Loucy (cell line): Measurements from ENCODE around the gene SMURF1.

Source experiments
- H2AFZ ChIP-seq: fragments of 200-600 bp; sonication (generic); 2 replicates; pipeline ENCODE4 v1.6.0; 2016; ENCODE audit warnings: antibody characterized with exemption, mild to moderate bottlenecking, low read length, moderate library complexity
- H3F3A ChIP-seq: fragments of 200-600 bp; 2 replicates; pipeline ENCODE4 v1.6.0; 2016; ENCODE audit warnings: antibody characterized with exemption, low read depth, mild to moderate bottlenecking
- H3K27me3 ChIP-seq: fragments of 200-600 bp; sonication (generic); 2 replicates; pipeline ENCODE4 v1.6.1; 2014; ENCODE audit warnings: low read length, mild to moderate bottlenecking; ENCODE audit not compliant: insufficient read depth, poor library complexity, severe bottlenecking
- H3K36me3 ChIP-seq: fragments of 200-600 bp; sonication (generic); 2 replicates; pipeline ENCODE4 v1.6.1; 2016; ENCODE audit warnings: low read length; ENCODE audit not compliant: insufficient read depth
- H3K4me1 ChIP-seq: fragments of 200-600 bp; sonication (generic); 2 replicates; pipeline ENCODE4 v1.5.1; 2014; ENCODE audit warnings: low read length, mild to moderate bottlenecking; ENCODE audit not compliant: insufficient read depth, poor library complexity, severe bottlenecking
- H3K4me2 ChIP-seq: fragments of 200-600 bp; sonication (generic); 2 replicates; pipeline ENCODE4 v1.6.0; 2014; ENCODE audit warnings: antibody characterized with exemption, low read length, low read depth, mild to moderate bottlenecking; ENCODE audit not compliant: poor library complexity, severe bottlenecking
- H3K4me3 ChIP-seq: fragments of 200-600 bp; sonication (generic); 2 replicates; pipeline ENCODE4 v1.5.1; 2014; ENCODE audit warnings: low read length, mild to moderate bottlenecking, mixed read lengths; ENCODE audit not compliant: poor library complexity, severe bottlenecking
- H3K79me2 ChIP-seq: fragments of 200-600 bp; sonication (generic); 2 replicates; pipeline ENCODE4 v1.6.1; 2014; ENCODE audit warnings: low read length; ENCODE audit not compliant: insufficient read depth
- H3K9ac ChIP-seq: fragments of 200-600 bp; sonication (generic); 2 replicates; pipeline ENCODE4 v1.6.0; 2014; ENCODE audit warnings: mild to moderate bottlenecking, low read depth, low read length, moderate library complexity; ENCODE audit not compliant: poor library complexity, severe bottlenecking
- H3K9me2 ChIP-seq: fragments of 200-600 bp; sonication (generic); replicated peaks from 2 replicates; pipeline ENCODE4 v1.6.1; 2016; ENCODE audit warnings: low read depth, low read length, mixed read lengths
- H3K9me3 ChIP-seq: fragments of 200-600 bp; sonication (generic); 2 replicates; pipeline ENCODE4 v1.6.1; 2014; ENCODE audit warnings: mild to moderate bottlenecking, antibody characterized with exemption, low read length, low read depth; ENCODE audit not compliant: insufficient read depth
- H4K20me1 ChIP-seq: fragments of 200-600 bp; sonication (generic); 2 replicates; pipeline ENCODE4 v1.6.0; 2014; ENCODE audit warnings: antibody characterized with exemption, low read length, mild to moderate bottlenecking; ENCODE audit not compliant: insufficient read depth, poor library complexity, severe bottlenecking
- CTCF ChIP-seq: fragments of 200-600 bp; sonication (generic); conservative IDR thresholded peaks from 2 replicates; pipeline ENCODE4 v1.5.1; 2014; ENCODE audit warnings: mild to moderate bottlenecking, antibody characterized with exemption, low read length
- EZH2phosphoT487 ChIP-seq: fragments of 200-600 bp; IDR thresholded peaks from 2 replicates; pipeline ENCODE4 v1.6.1; 2018; ENCODE audit warnings: antibody characterized with exemption, mild to moderate bottlenecking, moderate library complexity, borderline replicate concordance

Gene SMURF1

GRCh38 chr7:99019523-99020412, 124.1 kb downstream of the SMURF1 start:
- Histone ChIP-seq H3K27me3 (no peaks in the 10 kb centered on the region), H4K20me1 (no peaks in the 10 kb centered on the region), H2AFZ (no peak overlapping the region), H3K79me2 (no peaks in the 10 kb centered on the region), H3K4me1 (no peaks in the 10 kb centered on the region), H3K4me3 (no peak overlapping the region), H3K36me3 (peaks cover 15% of the 10 kb centered on the region; the same call in 1 of the 2 replicates), H3K9ac (no peak overlapping the region), H3K9me3 (no peaks in the 10 kb centered on the region), H3F3A (no peaks in the 10 kb centered on the region), H3K9me2 (no peaks in the 10 kb centered on the region), H3K4me2 (no peak overlapping the region)
- no peak for TF ChIP-seq EZH2phosphoT487
- TF ChIP-seq CTCF: no peak

- Histone ChIP-seq H3K27me3 (no peaks in the 10 kb centered on the region), H3F3A (no peaks in the 10 kb centered on the region), H3K4me1 (no peaks in the 10 kb centered on the region), H3K9me3 (no peaks in the 10 kb centered on the region), H3K79me2 (no peaks in the 10 kb centered on the region), H3K9me2 (no peaks in the 10 kb centered on the region), H4K20me1 (no peaks in the 10 kb centered on the region), H3K4me2 (no peak overlapping the region), H3K36me3 (peaks cover 51% of the 10 kb centered on the region; the same call in 1 of the 2 replicates), H3K4me3 (no peak overlapping the region), H3K9ac (no peak overlapping the region), H2AFZ (no peak overlapping the region)
- TF ChIP-seq CTCF (no peak), EZH2phosphoT487 (no peak)
Measured at GRCh38 chr7:99016196-99016595, 127.7 kb downstream of the SMURF1 start.

- no peaks in the 10 kb centered on the region for H4K20me1 ChIP-seq
- no peak overlapping the region for H3K9ac ChIP-seq
- peaks cover 60% of the 10 kb centered on the region; the same call in 1 of the 2 replicates for H3K36me3 ChIP-seq
- H2AFZ ChIP-seq: no peak overlapping the region
- H3K4me2 ChIP-seq: no peak overlapping the region
- H3K9me2 ChIP-seq: no peaks in the 10 kb centered on the region
- no peaks in the 10 kb centered on the region for H3K4me1 ChIP-seq
- no peaks in the 10 kb centered on the region for H3K9me3 ChIP-seq
- H3K4me3 ChIP-seq: no peak overlapping the region
- TF ChIP-seq CTCF (no peak), EZH2phosphoT487 (no peak)
- H3K27me3 ChIP-seq: no peaks in the 10 kb centered on the region
- no peaks in the 10 kb centered on the region for H3F3A ChIP-seq
- no peaks in the 10 kb centered on the region for H3K79me2 ChIP-seq
Measured at GRCh38 chr7:99014113-99014985, 129.6 kb downstream of the SMURF1 start.
